T-helper 1 cell treated with Interleukin-12 subunit alpha and Interleukin-12 subunit beta and Interleukin-4 antibody, amounts not matched to agents 30 ng/mL and 1 ng/mL, for 36 hours (primary cell): Measurements from ENCODE around the gene CFAP77. TPM values are rescaled to one million over a fixed set of nuclear protein-coding genes. Genes with fewer than 3 reads are reported as not detected.
"Not testable (repeated sequence)": the region's sequence is repeated elsewhere in the genome, so short reads cannot be mapped to it uniquely, and the experiment has no call there.

Source experiments
- intact Hi-C: fragments of 100-400 bp; cut with micrococcal nuclease; formaldehyde crosslinking; loops from one replicate; pipeline ENCODE4 v1.15.1; 2024
- total RNA-seq: library from RNA; stranded (reverse); gene quantifications from 2 replicates; pipeline ENCODE4 v1.2.3, GENCODE V29; 2022

CFAP77 gene
- not detected in 2 replicates for total RNA-seq

DNA sequence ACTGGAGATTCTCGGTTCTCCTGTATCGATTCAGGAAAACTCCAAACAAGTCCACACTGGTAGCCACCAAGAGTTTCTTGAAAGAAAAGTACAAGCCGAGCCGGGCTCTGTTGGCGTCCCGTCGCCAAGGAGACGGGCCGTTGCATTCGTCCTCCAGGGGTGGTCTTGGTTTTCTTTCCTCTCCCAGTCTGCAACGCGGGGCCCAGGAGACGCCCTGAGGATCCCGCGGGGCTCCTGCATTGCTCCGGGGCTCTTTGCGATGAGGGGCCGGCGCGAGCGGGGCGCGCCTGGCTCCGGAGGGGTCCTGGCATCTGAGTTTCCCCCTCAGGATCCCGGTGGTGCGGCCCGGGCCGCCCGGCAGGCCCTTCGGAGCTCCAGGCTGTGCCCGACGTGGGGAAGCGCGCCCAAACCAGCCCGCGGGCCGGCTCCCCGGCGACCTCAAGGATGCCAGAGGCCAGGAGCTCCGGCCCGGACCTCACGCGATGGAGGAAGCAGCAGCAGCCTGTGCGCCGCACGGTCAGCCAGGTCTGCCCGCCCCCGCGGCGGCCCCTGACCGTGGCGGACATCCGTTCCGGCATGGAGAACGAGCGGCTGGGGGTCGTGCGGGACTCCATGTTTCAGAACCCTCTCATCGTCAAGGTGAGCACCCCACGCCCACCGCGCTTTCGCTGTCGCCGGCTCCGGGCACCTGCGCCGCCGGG, at the start of gene CFAP77:
TSS of gene CFAP77 (plus strand) at position 384 of the 701 bp plus-strand sequence. CDS start at position 445, 61 bp downstream.
- intact Hi-C loops, result loop anchor here (1.0 to 10.0 kb wide), 6 partner anchors 77 to 1285 kb away; partner anchors contain the start of genes GTF3C5, NTNG2, NUP214 and PRRC2B

- intact Hi-C loops, result no loop called here
Measured at GRCh38 chr9:132364068-132364467, 45.9 kb upstream of the CFAP77 start.

- intact Hi-C loops, result no loop called here
Measured at GRCh38 chr9:132365986-132366385, 44.0 kb upstream of the CFAP77 start.

DNA sequence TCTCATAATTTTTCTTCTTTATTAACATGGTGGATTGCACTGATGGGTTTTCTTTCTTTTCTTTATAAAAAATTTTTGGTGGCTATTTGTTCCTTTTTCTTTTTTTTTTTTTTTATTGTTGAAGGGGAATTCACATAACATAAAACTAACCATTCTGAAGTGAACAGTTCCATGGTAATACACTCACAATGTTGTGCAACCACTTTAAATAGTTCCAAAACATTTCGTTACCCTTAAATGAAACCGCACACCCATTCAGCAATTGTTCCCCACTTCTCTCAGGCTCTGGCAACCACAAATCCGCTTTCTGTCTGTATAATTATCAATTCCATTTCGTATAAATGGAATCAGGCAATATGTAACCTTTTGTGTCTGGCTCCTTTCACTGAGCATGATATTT, 43.5 kb upstream of the CFAP77 start:
- intact Hi-C loops, result no loop called here

GRCh38 chr9:132367613-132368313, 42.2 kb upstream of the CFAP77 start:
- intact Hi-C loops, result no loop called here

DNA sequence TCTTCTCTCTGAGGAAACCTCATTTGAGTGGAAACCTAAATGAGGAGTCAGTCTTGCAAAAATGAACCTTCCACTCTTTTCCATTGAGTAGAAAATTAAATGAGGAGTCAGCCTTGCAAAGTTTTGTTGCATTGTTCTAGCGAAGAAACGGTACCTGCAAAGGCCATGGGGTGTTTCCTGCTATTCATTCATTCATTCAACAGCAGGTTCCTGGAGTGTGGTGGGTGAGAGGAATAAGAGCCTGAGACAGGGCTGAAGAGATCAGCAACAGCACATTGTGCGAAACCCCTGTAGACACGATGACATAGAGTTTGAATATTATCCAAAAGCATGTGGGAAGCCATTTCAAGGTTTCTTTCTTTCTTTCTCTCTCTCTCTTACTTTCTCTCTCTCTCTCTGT, 40.6 kb upstream of the CFAP77 start:
- intact Hi-C loops, result no loop called here

DNA sequence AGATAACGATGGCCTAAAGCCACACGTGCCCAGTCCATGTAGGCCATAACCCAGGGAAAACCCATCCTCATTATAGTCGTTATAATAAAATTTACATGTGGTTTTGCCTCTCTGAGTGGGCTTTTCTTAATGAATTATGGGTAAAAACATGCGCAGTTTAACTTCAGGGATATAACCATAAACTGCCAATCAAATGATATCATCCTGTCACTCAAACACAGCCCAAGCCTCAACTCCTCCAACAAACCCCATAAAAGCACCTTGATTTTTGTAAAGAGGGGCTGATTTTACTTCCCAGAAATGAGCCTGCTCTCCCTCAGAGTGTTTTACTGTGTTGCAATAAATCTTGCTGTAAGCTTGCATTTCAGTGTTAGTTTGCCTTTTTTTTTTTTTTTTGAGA, 39.4 kb upstream of the CFAP77 start:
- intact Hi-C loops, result no loop called here

DNA sequence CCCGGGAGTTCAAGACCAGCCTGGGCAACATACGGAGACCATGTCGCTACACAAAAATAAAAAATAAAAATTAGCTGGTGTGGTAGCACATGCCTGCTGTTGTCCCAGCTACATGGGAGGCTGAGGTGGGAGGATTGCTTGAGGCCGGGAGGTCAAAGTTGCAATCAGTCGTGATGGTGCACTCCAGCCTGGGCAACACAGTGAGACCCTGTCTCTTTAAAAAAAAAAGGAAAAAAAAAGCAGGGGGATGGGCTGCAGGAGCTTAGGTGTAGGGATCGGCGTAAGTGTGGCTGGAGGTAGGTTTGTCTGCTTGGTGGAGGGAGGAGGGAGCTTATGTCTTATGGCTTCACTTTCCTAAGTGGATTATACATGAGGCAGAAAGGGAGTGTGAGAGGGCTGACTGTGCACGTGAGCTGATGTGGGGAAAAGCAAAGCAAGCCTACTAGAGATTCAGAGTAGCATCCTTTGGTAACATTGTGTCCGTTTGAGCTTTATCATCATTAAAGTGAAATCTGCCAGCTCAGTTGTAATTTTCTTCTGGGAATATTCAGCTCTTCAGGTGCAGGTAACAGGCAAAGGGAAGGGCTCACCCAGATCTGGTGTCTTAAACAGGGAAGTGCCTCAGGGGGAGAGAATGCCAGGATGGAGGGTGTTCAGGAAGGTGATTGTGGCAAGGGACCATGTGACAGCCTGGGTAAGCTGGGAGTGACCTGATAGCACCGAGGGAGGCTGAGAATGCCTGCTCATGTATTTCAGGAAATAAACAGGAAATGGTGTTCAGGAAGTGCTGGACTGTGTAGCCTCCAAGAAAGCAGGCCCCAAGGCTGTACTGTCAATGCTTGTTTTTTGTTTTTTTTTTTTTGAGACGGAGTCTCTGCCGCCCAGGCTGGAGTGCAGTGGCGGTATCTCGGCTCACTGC, 37.6 kb upstream of the CFAP77 start:
- intact Hi-C loops, result no loop called here

DNA sequence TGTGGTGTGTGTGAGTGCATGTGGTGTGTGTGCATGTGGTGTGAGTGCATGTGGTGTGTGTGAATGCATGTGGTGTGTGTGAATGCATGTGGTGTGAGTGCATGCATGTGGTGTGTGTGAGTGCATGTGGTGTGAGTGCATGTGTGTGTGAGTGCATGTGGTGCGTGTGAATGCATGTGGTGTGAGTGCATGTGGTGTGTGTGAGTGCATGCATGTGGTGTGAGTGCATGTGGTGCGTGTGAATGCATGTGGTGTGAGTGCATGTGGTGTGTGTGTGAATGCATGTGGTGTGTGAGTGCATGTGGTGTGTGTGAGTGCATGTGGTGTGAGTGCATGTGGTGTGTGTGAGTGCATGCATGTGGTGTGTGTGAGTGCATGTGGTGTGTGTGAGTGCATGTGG, 32.2 kb upstream of the CFAP77 start:
- intact Hi-C loops, result not testable (repeated sequence)

GRCh38 chr9:132378416-132378815, 31.6 kb upstream of the CFAP77 start:
- intact Hi-C loops, result not testable (repeated sequence)

- intact Hi-C loops, result no loop called here
Measured at GRCh38 chr9:132381966-132382541, 28.0 kb upstream of the CFAP77 start.

DNA sequence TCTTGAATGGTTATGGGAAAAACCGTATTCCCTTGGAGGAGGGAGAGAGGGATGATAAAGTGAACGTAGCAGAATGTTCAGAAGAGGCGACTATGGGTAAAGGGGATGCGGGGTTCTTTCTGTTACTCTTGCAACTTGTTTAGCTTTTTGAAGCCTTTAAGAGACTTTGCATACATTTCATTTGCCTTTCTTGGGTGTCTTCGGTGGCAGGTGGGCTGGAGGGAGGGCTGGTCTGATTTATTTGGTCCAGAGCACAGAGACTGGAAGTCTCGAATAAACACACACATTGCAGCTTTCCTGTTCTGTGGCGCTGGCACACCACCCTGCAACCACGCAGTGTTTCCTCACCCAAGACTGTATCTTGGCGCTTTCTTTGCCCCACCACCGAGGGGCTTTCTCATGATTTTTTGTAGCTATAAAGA, 26.5 kb upstream of the CFAP77 start:
- intact Hi-C loops, result no loop called here

DNA sequence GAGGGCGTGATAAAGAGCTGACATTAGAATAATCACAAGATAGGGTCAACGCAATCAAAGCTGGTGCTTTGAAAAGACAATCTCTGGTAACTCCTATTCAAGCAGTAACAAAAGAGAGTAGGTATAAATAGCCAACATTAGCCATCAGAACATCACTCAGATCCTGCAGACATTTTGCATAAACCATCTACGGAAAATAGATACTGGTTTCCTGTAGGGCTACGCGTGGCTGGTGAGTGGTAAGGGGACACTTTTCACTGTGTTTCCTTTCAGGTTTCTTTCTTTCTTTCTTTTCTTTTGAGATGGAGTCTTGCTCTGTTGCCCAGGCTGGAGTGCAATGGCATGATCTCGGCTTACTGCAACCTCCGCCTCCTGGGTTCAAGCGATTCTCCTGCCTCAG, 25.6 kb upstream of the CFAP77 start:
- intact Hi-C loops, result no loop called here

DNA sequence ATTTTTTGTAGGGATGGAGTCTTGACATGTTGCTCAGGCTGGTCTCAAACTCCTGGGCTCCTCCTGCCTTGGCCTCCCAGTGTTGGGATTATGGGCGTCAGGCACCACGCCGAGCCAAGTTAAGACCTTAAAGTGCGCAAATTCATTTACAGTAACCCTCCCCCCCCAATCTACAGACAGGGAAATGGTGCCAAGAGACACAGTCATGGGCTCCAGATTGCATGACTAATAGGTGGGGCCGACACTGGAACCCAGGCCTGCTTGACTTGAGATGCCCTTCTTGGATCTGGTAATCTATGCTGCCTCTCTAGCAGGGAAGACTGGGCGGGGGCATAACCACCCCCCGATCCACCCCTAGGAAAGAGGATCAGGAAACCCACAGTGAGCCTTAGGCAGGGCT, 22.9 kb upstream of the CFAP77 start:
- intact Hi-C loops, result no loop called here

DNA sequence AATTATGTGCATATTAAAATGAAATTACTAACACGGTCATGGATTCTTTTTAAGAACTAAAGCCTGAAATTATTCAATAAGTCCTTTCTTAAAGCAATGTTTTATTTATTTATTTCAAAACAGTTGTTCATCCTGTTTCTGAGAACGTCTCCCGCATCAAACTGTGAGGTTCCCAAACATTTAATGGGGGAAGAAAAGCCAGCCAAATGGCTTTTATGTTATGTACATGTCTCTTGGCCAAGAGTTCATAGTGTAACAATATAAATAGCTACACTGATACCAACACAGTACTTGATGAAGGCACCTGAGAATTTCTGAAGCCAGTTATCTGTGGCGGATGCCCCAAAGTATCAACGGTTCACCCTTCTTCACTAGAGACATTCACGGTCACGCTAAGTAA, 19.0 kb upstream of the CFAP77 start:
- intact Hi-C loops, result no loop called here

- intact Hi-C loops, result no loop called here
Measured at GRCh38 chr9:132391449-132391848, 18.6 kb upstream of the CFAP77 start.

DNA sequence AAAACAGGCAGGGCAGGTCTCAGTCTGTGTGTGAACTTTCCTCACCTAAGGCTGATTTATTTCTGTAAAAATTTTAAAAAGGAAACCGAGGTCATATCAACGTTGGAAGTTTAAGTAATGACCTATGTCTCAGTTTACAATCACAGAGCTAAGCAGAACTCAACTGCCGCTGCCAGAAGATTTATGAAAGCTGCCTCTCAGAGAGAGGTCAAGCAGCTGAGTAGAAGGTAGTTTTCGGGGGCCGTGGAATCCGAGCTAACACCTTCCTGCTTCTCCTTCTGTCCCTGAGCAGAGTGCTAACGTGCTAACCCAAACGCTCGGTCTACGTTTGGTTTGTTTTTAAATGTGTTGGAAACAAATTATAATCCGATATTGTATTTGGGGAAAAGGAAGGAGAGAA, 14.5 kb upstream of the CFAP77 start:
- intact Hi-C loops, result no loop called here

DNA sequence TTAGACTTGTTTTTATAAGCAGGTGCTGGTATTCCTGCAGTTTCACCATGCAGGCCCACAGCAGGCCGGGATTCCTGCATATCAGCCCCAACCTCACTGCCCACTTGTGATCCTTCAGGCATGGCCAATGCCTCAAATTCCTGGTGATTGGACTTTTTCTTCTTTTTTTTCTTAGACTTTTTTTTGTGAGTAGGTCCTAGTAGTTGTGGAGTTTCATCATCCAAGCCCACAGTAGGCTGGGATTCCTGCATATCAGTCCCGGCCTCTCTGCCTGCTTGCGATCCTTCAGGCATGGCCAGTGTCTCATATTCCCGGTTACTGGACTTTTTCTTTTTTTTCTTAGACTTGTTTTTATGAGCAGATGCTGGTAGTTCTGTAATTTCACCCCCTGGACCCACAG, 8.2 kb upstream of the CFAP77 start:
- intact Hi-C loops, result loop anchor here (10.0 kb wide), 4 partner anchors 237 to 1277 kb away; partner anchors contain the start of genes NTNG2, NUP214, PRRC2B and STKLD1

GRCh38 chr9:132404228-132404881, 5.7 kb upstream of the CFAP77 start:
- intact Hi-C loops, result loop anchor here (2.0 to 10.0 kb wide), 5 partner anchors 112 to 1280 kb away; partner anchors contain the start of genes NTNG2, NUP214, PRRC2B and STKLD1

DNA sequence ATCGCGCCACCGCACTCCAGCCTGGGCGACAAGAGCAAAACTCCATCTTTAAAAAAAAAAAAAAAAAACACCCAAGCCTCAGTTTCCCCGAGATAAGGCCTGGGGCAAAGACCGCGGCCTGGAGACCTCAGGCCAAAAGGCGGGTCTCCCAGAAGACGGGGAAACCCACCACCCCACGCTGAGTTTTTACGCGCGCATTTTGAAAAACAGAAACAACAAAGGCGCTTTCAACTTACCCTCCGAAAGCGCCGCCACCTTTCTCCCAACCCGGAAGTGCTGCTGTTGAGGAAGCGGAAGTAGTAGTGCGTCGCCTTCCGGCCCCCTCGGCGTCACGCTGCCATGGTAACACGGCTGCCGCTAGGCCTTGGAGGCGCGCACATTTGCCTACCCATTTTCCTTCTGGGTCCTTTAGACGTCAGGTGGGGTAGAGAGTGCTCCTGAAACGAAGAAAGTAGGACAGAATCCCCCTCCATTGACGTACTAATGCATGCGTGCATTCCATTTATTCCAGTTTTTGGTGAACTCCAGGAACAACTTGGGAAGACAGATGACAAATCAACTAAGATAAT, 3.4 kb upstream of the CFAP77 start, which contains the start of gene TTF1:
TSS of gene TTF1 (minus strand) at position 287 of the 569 bp plus-strand sequence. CDS start 4,019 bp downstream, outside the sequence.
- intact Hi-C loops, result loop anchor here (1.0 to 10.0 kb wide), 10 partner anchors 51 to 1282 kb away; partner anchors contain the start of genes GTF3C4, GTF3C5, MED27 and NTNG2
